Measurements from ENCODE around the gene CACNA2D2.

DNA sequence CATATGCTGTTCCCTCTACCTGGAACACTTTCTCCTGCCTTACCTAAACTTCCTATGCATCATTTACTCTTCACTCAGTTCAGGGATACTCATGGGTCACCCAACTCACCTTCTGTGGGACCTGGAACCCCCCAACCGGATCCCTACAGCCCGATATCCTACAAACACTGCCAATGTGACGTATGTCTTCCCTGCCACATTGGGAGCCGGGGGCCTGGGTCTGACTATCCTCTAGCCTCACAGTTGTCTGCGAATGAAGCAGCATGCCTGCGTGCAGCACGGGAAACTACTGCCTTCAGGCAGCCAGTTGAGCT is 153.3 kb downstream of the CACNA2D2 start:
- no peak for TF ChIP-seq BACH1 (IDR thresholded peaks at IDR 0.05; ENCODE audit: low read length)
- TF ChIP-seq, protein P1, sequence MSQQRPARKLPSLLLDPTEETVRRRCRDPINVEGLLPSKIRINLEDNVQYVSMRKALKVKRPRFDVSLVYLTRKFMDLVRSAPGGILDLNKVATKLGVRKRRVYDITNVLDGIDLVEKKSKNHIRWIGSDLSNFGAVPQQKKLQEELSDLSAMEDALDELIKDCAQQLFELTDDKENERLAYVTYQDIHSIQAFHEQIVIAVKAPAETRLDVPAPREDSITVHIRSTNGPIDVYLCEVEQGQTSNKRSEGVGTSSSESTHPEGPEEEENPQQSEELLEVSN (IDR thresholded peaks at IDR 0.05), result no peak
- no peak for TF ChIP-seq CHD2 (IDR thresholded peaks at IDR 0.05; ENCODE audit: low read length)
- TF ChIP-seq YY1 (IDR thresholded peaks at IDR 0.05; ENCODE audit: low read depth, low read length), result no peak
- TF ChIP-seq TCF12 (IDR thresholded peaks at IDR 0.05; ENCODE audit: low read depth, low read length), result no peak
- no peak for TF ChIP-seq POLR2AphosphoS5 (IDR thresholded peaks at IDR 0.05; ENCODE audit: low read depth, low read length)
- TF ChIP-seq TEAD4 (IDR thresholded peaks at IDR 0.05; ENCODE audit: low read depth, low read length), result no peak
- no peak for TF ChIP-seq EP300 (IDR thresholded peaks at IDR 0.05; ENCODE audit: borderline replicate concordance in 1 of 2, low read depth in 2 of 2, low read length in 2 of 2)
- TF ChIP-seq, protein P2, sequence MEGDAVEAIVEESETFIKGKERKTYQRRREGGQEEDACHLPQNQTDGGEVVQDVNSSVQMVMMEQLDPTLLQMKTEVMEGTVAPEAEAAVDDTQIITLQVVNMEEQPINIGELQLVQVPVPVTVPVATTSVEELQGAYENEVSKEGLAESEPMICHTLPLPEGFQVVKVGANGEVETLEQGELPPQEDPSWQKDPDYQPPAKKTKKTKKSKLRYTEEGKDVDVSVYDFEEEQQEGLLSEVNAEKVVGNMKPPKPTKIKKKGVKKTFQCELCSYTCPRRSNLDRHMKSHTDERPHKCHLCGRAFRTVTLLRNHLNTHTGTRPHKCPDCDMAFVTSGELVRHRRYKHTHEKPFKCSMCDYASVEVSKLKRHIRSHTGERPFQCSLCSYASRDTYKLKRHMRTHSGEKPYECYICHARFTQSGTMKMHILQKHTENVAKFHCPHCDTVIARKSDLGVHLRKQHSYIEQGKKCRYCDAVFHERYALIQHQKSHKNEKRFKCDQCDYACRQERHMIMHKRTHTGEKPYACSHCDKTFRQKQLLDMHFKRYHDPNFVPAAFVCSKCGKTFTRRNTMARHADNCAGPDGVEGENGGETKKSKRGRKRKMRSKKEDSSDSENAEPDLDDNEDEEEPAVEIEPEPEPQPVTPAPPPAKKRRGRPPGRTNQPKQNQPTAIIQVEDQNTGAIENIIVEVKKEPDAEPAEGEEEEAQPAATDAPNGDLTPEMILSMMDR (IDR thresholded peaks at IDR 0.05; ENCODE audit: control extremely low read depth in 1 of 3, insufficient read depth in 1 of 3, low read depth in 1 of 3, low read length in 3 of 3), result no peak

Measured in H1 (cell line).